GM21447 (cell line): ENCODE measurements around the gene PLEKHA3.
"Not testable (repeated sequence)": the region's sequence is repeated elsewhere in the genome, so short reads cannot be mapped to it uniquely, and the experiment has no call there.

Experiments used
- ATAC-seq: cut with Tn5 transposase; IDR thresholded peaks from one replicate; pipeline ENCODE4 v1.9.1; 2021; ENCODE audit not compliant: unreplicated experiment

Gene PLEKHA3

GRCh38 chr2:178480227-178481181 lies at the start of gene PLEKHA3:
Gene PLEKHA3 (plus strand): TSS chr2:178480457. CDS start chr2:178480870, 413 bp downstream.
- ATAC-seq = peak; percentile 54

GRCh38 chr2:178436662-178437061 lies 43.6 kb upstream of the PLEKHA3 start:
- no peak for ATAC-seq

DNA sequence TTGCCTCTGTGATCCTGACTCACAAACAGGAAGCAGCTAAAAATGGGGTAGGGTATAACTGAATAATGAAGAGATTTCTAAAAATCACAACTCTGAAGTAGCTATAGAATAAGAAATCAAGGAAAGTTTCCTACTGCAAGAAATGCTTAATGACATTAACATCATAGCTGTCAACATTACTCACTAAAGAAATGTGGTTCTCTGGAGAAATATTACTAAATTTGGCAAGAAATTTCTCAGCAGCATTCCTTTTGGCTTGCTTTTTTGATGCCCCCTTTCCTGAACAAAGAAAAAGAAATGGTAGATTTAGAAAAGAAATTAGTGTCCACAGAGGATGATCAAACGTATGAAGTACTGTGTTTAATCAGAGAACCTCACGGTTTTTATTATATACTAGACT lies 38.8 kb upstream of the PLEKHA3 start:
- no peak for ATAC-seq

- no peak for ATAC-seq
Observed at GRCh38 chr2:178448968-178449661, 31.1 kb upstream of the PLEKHA3 start.

DNA sequence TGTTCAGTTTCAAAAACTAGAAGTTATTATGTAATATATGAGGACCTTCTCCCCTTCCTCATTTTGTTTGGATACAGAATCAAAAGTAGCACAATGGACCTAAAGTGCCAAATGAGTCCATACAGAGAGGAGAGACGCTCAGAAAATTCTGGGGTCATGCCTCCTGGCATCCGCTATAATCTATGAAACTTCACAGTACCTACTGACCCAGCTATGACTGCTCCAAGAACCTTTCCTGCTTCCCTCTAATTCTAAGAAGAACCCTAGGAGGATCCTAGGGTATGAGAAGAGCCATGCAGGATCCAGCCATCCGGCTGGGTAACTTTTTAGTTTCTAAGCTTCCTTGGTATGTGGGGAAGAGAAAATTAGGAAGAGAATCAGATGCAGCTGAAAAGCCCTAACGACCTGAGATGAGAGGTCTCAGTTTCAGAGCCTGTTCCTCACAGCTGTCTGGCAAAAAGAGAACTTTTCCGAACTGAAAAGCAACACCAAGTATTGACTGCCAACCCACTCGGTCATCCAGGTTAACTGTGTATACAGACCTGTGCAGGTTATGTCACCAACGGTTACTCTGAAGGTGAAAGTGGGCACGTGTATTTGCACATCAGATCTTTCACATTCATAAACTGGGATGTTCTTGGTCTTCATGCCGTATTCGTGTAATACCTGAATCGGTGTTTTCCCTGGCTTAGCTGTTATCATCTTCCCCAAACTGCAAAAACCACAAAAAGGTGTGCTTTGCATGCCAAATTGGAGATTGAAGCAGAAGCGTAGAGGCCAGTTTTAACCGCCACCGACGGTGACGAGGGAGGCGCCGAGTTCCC lies 30.3 kb upstream of the PLEKHA3 start:
- peak; percentile 14 for ATAC-seq

- ATAC-seq = peak; percentile 49
Observed at GRCh38 chr2:178450524-178450773, 29.8 kb upstream of the PLEKHA3 start.

DNA sequence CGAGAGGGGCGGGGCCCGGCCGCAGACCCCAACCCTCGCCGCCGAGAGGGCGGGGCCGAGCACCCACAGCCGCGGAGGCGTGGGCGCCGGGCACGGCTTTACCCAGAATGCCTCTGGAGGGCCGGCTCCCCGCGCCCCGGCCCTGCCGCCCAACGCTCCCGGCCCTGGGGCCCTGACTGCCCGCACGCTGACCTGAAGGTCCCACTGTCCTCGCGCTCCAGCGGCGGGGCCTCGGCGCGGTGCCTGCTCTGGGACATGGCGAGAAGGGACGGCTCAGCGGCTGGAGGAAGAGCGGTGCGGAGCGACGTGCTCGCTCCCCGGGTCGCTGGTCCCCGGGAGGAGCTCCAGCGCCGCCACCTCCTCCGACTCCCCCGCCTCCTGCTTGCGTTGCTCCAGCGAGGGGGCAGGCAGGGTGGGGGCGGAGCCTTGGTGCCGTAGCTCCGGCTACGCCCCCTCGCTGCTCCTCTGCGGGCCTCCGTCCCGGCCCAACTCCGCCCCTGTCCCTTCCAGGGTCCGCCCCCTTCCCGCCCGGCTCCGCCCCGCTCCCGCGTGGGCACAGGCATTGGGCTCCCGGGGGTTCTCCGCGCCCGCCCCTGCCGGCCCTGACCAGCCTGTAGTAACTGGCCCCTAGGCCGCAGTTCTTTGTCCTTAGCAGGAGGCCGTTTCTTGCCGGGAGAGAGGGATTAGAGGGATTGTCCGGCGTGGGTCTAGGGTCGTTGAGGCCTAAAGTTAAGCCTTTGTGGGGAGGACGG lies 29.3 kb upstream of the PLEKHA3 start, which contains the start of the genes PJVK and PRKRA:
TSS of gene PJVK (plus strand) at position 605 of the 752 bp plus-strand sequence. CDS start 2,032 bp downstream, outside the sequence.
TSS of gene PRKRA (minus strand) at position 402 of the 752 bp plus-strand sequence. CDS start at position 257, 145 bp downstream.
- peak; percentile 74 for ATAC-seq

- no peak for ATAC-seq
Observed at GRCh38 chr2:178452334-178452733, 27.9 kb upstream of the PLEKHA3 start.

DNA sequence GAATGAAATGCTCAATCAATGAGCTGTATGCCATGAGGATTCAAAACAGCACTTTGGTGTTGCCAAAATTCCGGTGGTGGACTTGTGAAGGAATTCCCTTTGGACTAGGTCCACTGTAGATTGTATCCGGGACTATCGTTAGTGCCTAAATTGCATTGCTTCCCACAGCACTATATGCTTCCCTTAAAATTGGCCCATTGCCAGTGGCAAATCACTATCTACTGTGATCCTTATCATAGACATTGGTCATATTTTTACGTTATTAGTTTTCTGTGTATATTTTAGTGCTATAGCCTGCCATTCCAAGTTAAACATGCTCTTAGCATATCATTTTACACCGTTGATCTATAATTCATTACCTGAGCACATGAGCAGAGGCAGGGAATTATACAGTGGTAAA lies 27.4 kb upstream of the PLEKHA3 start:
- no peak for ATAC-seq

GRCh38 chr2:178455947-178456346 lies 24.3 kb upstream of the PLEKHA3 start:
- no peak for ATAC-seq

DNA sequence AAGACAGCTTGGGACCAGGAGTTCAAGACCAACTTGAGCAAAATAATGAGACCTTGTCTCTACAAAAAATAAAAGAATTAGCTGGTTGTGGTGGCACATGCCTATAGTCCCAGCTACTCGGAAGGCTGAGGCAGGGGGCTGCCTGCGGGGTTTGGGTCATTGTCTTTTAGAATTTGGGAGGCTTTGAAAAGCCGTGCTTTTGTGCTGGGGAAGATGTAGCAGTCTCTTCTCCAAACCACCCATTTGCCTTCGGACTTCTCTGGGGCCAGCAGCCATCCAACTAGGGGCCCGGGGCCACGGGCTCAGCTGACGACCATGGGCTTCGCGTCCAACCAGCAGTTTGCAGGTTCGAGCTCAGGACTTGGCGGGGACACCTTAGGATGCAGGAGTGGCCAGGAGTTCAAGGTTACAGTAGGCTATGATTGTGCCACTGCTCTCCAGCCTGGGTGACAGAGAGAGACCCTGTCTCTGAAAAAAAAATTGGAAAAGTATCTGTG lies 22.8 kb upstream of the PLEKHA3 start:
- ATAC-seq = no peak

DNA sequence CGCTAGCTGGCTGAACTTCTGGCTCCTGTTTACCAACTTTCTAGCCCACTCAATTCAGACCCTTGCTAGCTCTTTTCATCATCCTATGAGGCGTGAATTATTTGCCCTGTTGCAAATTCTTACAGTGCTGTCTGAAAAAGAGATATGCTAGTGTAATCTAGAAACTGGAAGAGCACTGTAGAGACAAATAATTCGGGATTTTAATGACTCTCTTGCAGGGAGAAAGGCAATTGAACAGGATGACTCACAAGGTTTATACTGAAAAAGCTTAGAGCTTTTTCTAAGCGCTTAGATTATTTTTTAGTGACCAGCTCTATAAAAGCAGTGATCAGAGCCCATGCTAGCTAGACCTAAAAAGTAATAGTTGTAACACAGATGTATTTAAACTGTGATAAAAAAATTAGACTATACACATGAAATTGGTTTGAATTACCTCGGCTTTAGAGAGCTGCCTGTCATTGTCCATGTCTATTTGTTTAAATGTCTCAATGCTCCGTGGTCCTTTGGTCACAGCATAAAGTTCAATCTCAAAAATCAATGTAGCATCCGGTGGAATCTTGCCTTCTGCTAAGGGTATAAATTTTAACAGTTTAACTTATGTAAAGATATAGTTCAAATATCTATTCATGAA lies 10.9 kb upstream of the PLEKHA3 start:
- ATAC-seq = no peak

- ATAC-seq = not testable (repeated sequence)
Observed at GRCh38 chr2:178471313-178471712, 8.9 kb upstream of the PLEKHA3 start.

DNA sequence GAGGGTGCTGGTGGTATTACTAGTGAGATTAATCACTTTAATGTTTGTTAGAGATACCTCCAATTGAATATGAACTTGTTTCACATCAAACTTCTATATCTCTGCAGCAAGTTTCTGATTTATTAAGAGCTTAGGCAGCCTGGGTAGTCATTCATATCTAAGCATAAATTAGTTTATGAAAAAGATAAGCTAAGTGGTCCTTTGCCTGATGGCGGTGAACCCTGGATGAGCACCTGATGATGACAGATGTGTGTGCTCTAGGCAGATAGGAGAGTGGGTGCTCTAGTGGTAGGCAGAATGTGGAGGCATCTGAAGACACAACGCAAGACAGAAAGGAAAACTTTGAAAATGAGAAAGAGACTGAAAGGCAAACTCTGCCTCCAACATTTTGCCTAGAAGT lies 6.9 kb upstream of the PLEKHA3 start:
- no peak for ATAC-seq

DNA sequence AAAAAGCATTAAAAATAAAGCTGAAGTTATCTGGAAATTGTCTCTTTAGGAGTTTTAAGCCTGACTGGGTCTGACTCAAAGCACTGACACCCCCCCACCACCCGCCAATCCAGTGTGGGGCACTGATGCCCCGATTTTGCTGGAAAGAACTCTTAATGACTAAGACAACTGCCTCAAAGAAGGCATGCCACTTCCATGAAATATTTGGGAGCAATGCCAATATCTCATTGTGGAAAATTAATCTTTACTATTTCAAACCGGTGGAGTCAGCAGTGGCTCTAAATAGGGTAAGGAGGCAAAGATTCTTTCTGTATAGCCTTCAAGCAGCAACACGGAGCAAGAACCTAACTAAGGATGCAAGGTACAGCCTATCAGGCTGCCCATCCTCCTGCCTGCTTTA lies 6.3 kb upstream of the PLEKHA3 start:
- no peak for ATAC-seq

DNA sequence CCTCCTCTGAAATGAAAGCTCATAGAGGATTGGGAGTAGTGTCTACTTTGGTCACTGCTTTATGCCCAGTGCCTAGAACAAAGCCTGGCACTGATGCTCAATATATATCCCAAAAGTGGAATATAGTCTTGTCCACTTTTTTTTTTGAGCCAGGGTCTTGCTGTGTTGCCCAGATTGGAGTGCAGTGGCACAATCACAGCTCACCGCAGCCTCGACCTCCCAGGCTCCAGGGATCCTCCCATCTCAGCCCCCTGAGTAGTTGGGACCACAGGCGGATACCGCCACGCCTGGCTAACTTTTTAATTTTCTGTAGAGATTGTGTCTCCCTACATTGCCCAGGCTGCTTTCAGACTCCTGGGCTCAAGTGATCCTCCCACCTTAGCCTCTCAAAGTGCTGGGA lies 5.7 kb upstream of the PLEKHA3 start:
- ATAC-seq = no peak

DNA sequence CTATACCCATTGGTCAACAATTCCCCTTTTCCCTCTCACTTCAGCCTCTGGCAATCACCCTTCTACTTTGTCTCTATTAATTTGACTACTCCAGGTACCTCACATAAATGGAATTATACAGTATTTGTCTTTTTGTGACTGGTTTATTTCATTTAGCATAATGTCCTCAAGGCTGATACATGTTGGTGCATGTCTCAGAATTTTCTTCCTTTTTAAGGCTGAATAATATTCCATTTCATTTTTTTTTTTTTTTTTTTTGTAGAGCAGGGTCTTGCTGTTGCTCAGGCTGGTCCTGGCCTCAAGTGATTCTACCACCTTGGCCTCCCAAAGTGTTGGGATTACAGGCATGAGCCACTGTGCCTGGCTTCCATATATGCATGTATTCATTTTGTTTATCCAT lies 3.8 kb upstream of the PLEKHA3 start:
- ATAC-seq = no peak

DNA sequence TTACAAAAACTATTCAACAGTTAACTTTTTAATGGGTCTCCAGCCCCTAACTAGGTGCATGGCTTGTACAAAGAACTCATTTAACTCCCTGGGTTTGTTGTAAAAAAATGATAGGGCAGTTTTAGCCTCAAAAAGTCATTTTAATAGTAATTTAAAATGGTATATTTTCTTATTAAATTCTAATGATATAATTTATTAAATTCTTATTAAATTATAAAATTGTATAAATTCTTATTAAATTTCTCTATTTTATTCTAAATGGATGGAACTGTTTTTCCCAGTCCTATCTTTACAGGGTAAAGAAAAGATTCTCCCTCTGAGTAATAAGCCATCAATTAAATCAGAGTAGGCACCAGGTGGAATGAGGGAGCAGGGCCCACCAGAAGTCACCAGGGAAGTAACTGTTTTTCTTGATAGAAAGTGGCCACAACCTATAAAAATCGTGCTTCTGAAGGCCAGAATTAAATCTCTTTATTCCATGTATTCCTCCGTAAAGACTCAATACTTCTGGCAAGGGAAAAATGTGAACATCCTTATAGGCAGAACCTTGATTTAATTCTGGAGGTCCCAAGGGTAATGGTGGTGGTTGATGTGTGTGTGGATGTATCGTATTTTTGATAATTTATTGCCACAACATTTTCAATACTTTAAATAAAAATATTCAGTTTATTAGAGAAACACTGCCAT lies 2.7 kb upstream of the PLEKHA3 start:
- no peak for ATAC-seq

DNA sequence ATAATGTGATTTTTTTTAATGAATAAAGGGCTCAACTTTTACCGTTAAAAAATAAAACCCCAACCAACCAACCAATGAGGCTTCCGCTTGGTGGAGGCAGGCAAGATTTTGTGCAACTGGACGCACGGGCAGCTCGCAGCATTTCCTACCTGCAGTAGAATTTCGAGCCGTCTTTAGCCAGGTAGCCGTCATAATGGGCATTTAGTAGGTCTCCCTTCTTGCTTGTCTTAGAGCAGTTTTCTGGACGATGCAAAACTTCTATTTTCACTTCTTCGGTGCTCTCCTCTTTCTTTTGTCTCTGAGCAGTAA lies 2.2 kb upstream of the PLEKHA3 start:
- ATAC-seq = no peak
